HEK293 (cell line): ENCODE results near the gene SPRED2.

Experiments used
- CTCF ChIA-PET: fragments of 350-600 bp; formaldehyde crosslinking; extraction: SDS; loops from one replicate; lab custom pipeline; 2021; ENCODE audit warnings: antibody characterized with exemption; lab: Yijun Ruan, JAX
- POLR2A ChIA-PET: fragments of 300-600 bp; formaldehyde crosslinking; extraction: SDS; loops from one replicate; lab custom pipeline; 2020; ENCODE audit warnings: antibody characterized with exemption, inconsistent platforms; lab: Yijun Ruan, JAX
- H3K27ac ChIP-seq: fragments of 200-500 bp; sonication (Bioruptor generic); 2 replicates; pipeline ENCODE4 v1.5.1; 2014; ENCODE audit warnings: low read depth, low read length, control low read depth, inconsistent platforms; ENCODE audit errors: extremely low read depth
- H3K36me3 ChIP-seq, 2 experiments: fragments of 200-500 bp in 1 of 2; sonication (Bioruptor generic) in 1 of 2; 1 replicate in 1 of 2; 2 replicates in 1 of 2; pipeline ENCODE4 v1.5.1; 2014 to 2017; ENCODE audit warnings: inconsistent platforms in 2 of 2, low read length in 2 of 2; ENCODE audit not compliant: control insufficient read depth in 2 of 2, insufficient read depth in 1 of 2
- H3K4me1 ChIP-seq: fragments of 200-500 bp; sonication (Bioruptor generic); 2 replicates; pipeline ENCODE4 v1.5.1; 2014; ENCODE audit warnings: mild to moderate bottlenecking, low read length, inconsistent platforms; ENCODE audit not compliant: control insufficient read depth, insufficient read depth
- H3K4me3 ChIP-seq: 2 replicates; pipeline ENCODE4 v1.5.1; 2011; ENCODE audit warnings: low read depth, mild to moderate bottlenecking, control low read depth, low read length, moderate library complexity
- H3K9me3 ChIP-seq: fragments of 200-500 bp; sonication (Bioruptor generic); 2 replicates; pipeline ENCODE4 v1.5.1; 2014; ENCODE audit warnings: low read depth, low read length, inconsistent platforms; ENCODE audit not compliant: control insufficient read depth, insufficient read depth
- EGR2 ChIP-seq: fragments of 450-650 bp; formaldehyde crosslinking; IDR thresholded peaks from 2 replicates; pipeline ENCODE4 v1.5.1; 2016; ENCODE audit warnings: low read depth, missing biosample characterization, missing genetic modification characterization
- YY2 ChIP-seq: fragments of 450-650 bp; formaldehyde crosslinking; IDR thresholded peaks from 2 replicates; pipeline ENCODE4 v1.5.1; 2016; ENCODE audit warnings: missing biosample characterization, missing genetic modification characterization
- ZNF10 ChIP-seq: fragments of 450-650 bp; formaldehyde crosslinking; IDR thresholded peaks from 2 replicates; pipeline ENCODE4 v1.5.1; 2017; ENCODE audit warnings: missing biosample characterization, missing genetic modification characterization
- ZNF114 ChIP-seq: fragments of 450-650 bp; formaldehyde crosslinking; IDR thresholded peaks from 2 replicates; pipeline ENCODE4 v1.5.0; 2017; ENCODE audit warnings: missing biosample characterization, missing genetic modification characterization
- ZNF138 ChIP-seq: fragments of 450-650 bp; formaldehyde crosslinking; IDR thresholded peaks from 2 replicates; pipeline ENCODE4 v1.5.1; 2016; ENCODE audit warnings: missing biosample characterization, missing genetic modification characterization, borderline replicate concordance
- ZNF391 ChIP-seq: fragments of 450-650 bp; formaldehyde crosslinking; IDR thresholded peaks from 2 replicates; pipeline ENCODE4 v1.5.1; 2016; ENCODE audit warnings: low read depth, missing biosample characterization, missing genetic modification characterization, borderline replicate concordance
- ZNF510 ChIP-seq: fragments of 450-650 bp; formaldehyde crosslinking; IDR thresholded peaks from 2 replicates; pipeline ENCODE4 v1.5.1; 2018; ENCODE audit warnings: mild to moderate bottlenecking, missing genetic modification characterization, missing biosample characterization; ENCODE audit not compliant: insufficient replicate concordance
- ZNF548 ChIP-seq: fragments of 450-650 bp; formaldehyde crosslinking; IDR thresholded peaks from 2 replicates; pipeline ENCODE4 v1.5.1; 2016; ENCODE audit warnings: missing biosample characterization, missing genetic modification characterization
- ZNF558 ChIP-seq: fragments of 450-650 bp; formaldehyde crosslinking; IDR thresholded peaks from 2 replicates; pipeline ENCODE4 v1.5.1; 2016; ENCODE audit warnings: missing biosample characterization, missing genetic modification characterization
- ZNF596 ChIP-seq: fragments of 450-650 bp; IDR thresholded peaks from 2 replicates; pipeline ENCODE4 v1.5.0; 2018; ENCODE audit warnings: missing biosample characterization, mild to moderate bottlenecking, missing genetic modification characterization, moderate library complexity
- TF ChIP-seq, protein P1 (sequence below): fragments of 450-650 bp; formaldehyde crosslinking; IDR thresholded peaks from 2 replicates; pipeline ENCODE4 v1.5.1; 2017; ENCODE audit warnings: missing biosample characterization, missing genetic modification characterization
- TF ChIP-seq, protein P2 (sequence below): fragments of 450-650 bp; formaldehyde crosslinking; IDR thresholded peaks from 2 replicates; pipeline ENCODE4 v1.5.1; 2016; ENCODE audit warnings: missing biosample characterization, missing genetic modification characterization
- TF ChIP-seq, protein P3 (sequence below): fragments of 450-650 bp; formaldehyde crosslinking; IDR thresholded peaks from 2 replicates; pipeline ENCODE4 v1.5.1; 2016; ENCODE audit warnings: missing biosample characterization, missing genetic modification characterization
- TF ChIP-seq, protein P4 (sequence below): fragments of 450-650 bp; formaldehyde crosslinking; IDR thresholded peaks from 2 replicates; pipeline ENCODE4 v1.5.1; 2016; ENCODE audit warnings: missing biosample characterization, missing genetic modification characterization
- TF ChIP-seq, protein P5 (sequence below): fragments of 450-650 bp; formaldehyde crosslinking; IDR thresholded peaks from 2 replicates; pipeline ENCODE4 v1.5.1; 2017; ENCODE audit warnings: missing biosample characterization, missing genetic modification characterization
- TF ChIP-seq, protein P6 (sequence below): fragments of 450-650 bp; formaldehyde crosslinking; IDR thresholded peaks from 2 replicates; pipeline ENCODE4 v1.5.1; 2016; ENCODE audit warnings: missing biosample characterization, missing genetic modification characterization
- TF ChIP-seq, protein P7 (sequence below): fragments of 450-650 bp; formaldehyde crosslinking; IDR thresholded peaks from 2 replicates; pipeline ENCODE4 v1.5.1; 2016; ENCODE audit warnings: missing biosample characterization, missing genetic modification characterization

The SPRED2 gene

DNA sequence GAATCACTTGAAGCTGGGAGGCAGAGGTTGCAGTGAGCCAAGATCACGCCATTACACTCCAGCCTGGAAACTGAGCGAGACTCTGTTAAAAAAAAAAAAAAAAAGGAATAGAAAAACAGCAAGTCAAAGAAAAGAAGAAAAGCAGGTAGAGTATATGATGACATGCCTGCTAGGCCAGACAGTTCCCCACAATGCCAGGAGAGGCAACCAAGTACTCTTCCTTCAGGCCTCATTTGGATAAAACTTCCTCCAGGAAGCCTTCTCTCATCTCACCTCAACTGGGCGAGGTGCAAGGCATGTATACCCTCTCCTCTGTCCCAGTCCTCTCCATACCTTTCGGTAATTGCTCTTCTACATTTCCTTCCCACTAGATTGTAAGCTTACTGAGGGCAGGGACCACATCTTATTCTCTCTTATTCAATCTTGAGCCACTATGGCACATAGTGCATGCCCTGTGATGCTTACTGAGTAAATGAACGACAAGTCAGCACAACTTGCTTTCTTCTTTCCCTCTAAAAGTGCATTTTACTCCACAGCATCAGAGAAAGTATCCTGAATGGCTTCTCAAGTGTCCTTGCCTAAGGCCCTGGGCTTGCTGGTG lies 10.1 kb upstream of the SPRED2 start:
- ChIA-PET POLR2A (no interaction called here), CTCF (no interaction called here)
- TF ChIP-seq ZNF138 = no peak
- TF ChIP-seq, protein P1, sequence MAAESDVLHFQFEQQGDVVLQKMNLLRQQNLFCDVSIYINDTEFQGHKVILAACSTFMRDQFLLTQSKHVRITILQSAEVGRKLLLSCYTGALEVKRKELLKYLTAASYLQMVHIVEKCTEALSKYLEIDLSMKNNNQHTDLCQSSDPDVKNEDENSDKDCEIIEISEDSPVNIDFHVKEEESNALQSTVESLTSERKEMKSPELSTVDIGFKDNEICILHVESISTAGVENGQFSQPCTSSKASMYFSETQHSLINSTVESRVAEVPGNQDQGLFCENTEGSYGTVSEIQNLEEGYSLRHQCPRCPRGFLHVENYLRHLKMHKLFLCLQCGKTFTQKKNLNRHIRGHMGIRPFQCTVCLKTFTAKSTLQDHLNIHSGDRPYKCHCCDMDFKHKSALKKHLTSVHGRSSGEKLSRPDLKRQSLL = no peak
- TF ChIP-seq, protein P2, sequence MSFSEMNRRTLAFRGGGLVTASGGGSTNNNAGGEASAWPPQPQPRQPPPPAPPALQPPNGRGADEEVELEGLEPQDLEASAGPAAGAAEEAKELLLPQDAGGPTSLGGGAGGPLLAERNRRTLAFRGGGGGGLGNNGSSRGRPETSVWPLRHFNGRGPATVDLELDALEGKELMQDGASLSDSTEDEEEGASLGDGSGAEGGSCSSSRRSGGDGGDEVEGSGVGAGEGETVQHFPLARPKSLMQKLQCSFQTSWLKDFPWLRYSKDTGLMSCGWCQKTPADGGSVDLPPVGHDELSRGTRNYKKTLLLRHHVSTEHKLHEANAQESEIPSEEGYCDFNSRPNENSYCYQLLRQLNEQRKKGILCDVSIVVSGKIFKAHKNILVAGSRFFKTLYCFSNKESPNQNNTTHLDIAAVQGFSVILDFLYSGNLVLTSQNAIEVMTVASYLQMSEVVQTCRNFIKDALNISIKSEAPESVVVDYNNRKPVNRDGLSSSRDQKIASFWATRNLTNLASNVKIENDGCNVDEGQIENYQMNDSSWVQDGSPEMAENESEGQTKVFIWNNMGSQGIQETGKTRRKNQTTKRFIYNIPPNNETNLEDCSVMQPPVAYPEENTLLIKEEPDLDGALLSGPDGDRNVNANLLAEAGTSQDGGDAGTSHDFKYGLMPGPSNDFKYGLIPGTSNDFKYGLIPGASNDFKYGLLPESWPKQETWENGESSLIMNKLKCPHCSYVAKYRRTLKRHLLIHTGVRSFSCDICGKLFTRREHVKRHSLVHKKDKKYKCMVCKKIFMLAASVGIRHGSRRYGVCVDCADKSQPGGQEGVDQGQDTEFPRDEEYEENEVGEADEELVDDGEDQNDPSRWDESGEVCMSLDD (tag by site-specific recombination) = no peak
- TF ChIP-seq, protein P3, sequence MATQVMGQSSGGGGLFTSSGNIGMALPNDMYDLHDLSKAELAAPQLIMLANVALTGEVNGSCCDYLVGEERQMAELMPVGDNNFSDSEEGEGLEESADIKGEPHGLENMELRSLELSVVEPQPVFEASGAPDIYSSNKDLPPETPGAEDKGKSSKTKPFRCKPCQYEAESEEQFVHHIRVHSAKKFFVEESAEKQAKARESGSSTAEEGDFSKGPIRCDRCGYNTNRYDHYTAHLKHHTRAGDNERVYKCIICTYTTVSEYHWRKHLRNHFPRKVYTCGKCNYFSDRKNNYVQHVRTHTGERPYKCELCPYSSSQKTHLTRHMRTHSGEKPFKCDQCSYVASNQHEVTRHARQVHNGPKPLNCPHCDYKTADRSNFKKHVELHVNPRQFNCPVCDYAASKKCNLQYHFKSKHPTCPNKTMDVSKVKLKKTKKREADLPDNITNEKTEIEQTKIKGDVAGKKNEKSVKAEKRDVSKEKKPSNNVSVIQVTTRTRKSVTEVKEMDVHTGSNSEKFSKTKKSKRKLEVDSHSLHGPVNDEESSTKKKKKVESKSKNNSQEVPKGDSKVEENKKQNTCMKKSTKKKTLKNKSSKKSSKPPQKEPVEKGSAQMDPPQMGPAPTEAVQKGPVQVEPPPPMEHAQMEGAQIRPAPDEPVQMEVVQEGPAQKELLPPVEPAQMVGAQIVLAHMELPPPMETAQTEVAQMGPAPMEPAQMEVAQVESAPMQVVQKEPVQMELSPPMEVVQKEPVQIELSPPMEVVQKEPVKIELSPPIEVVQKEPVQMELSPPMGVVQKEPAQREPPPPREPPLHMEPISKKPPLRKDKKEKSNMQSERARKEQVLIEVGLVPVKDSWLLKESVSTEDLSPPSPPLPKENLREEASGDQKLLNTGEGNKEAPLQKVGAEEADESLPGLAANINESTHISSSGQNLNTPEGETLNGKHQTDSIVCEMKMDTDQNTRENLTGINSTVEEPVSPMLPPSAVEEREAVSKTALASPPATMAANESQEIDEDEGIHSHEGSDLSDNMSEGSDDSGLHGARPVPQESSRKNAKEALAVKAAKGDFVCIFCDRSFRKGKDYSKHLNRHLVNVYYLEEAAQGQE (tag by site-specific recombination) = no peak
- no peak for TF ChIP-seq ZNF558
- TF ChIP-seq ZNF548 (tag by site-specific recombination) = no peak
- TF ChIP-seq EGR2 (tag by site-specific recombination) = no peak
- TF ChIP-seq, protein P4, sequence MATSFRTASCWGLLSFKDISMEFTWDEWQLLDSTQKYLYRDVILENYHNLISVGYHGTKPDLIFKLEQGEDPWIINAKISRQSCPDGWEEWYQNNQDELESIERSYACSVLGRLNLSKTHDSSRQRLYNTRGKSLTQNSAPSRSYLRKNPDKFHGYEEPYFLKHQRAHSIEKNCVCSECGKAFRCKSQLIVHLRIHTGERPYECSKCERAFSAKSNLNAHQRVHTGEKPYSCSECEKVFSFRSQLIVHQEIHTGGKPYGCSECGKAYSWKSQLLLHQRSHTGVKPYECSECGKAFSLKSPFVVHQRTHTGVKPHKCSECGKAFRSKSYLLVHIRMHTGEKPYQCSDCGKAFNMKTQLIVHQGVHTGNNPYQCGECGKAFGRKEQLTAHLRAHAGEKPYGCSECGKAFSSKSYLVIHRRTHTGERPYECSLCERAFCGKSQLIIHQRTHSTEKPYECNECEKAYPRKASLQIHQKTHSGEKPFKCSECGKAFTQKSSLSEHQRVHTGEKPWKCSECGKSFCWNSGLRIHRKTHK = no peak
- no peak for TF ChIP-seq ZNF10 (tag by site-specific recombination)
- no peak for TF ChIP-seq ZNF510 (tag by site-specific recombination)
- TF ChIP-seq, protein P5, sequence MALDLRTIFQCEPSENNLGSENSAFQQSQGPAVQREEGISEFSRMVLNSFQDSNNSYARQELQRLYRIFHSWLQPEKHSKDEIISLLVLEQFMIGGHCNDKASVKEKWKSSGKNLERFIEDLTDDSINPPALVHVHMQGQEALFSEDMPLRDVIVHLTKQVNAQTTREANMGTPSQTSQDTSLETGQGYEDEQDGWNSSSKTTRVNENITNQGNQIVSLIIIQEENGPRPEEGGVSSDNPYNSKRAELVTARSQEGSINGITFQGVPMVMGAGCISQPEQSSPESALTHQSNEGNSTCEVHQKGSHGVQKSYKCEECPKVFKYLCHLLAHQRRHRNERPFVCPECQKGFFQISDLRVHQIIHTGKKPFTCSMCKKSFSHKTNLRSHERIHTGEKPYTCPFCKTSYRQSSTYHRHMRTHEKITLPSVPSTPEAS (tag by site-specific recombination) = no peak
- TF ChIP-seq ZNF391 (tag by site-specific recombination) = no peak
- no peak for TF ChIP-seq ZNF114 (tag by site-specific recombination)
- TF ChIP-seq ZNF596 (tag by site-specific recombination) = no peak
- TF ChIP-seq, protein P6, sequence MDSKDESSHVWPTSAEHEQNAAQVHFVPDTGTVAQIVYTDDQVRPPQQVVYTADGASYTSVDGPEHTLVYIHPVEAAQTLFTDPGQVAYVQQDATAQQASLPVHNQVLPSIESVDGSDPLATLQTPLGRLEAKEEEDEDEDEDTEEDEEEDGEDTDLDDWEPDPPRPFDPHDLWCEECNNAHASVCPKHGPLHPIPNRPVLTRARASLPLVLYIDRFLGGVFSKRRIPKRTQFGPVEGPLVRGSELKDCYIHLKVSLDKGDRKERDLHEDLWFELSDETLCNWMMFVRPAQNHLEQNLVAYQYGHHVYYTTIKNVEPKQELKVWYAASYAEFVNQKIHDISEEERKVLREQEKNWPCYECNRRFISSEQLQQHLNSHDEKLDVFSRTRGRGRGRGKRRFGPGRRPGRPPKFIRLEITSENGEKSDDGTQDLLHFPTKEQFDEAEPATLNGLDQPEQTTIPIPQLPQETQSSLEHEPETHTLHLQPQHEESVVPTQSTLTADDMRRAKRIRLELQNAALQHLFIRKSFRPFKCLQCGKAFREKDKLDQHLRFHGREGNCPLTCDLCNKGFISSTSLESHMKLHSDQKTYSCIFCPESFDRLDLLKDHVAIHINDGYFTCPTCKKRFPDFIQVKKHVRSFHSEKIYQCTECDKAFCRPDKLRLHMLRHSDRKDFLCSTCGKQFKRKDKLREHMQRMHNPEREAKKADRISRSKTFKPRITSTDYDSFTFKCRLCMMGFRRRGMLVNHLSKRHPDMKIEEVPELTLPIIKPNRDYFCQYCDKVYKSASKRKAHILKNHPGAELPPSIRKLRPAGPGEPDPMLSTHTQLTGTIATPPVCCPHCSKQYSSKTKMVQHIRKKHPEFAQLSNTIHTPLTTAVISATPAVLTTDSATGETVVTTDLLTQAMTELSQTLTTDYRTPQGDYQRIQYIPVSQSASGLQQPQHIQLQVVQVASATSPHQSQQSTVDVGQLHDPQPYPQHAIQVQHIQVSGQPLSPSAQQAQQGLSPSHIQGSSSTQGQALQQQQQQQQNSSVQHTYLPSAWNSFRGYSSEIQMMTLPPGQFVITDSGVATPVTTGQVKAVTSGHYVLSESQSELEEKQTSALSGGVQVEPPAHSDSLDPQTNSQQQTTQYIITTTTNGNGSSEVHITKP (tag by site-specific recombination) = no peak
- no peak for TF ChIP-seq YY2 (tag by site-specific recombination)
- TF ChIP-seq, protein P7, sequence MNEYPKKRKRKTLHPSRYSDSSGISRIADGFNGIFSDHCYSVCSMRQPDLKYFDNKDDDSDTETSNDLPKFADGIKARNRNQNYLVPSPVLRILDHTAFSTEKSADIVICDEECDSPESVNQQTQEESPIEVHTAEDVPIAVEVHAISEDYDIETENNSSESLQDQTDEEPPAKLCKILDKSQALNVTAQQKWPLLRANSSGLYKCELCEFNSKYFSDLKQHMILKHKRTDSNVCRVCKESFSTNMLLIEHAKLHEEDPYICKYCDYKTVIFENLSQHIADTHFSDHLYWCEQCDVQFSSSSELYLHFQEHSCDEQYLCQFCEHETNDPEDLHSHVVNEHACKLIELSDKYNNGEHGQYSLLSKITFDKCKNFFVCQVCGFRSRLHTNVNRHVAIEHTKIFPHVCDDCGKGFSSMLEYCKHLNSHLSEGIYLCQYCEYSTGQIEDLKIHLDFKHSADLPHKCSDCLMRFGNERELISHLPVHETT (tag by site-specific recombination) = no peak
- Histone ChIP-seq H3K27ac (no peak overlapping the region), H3K36me3 (no peaks in the 10 kb centered on the region), H3K4me1 (no peaks in the 10 kb centered on the region), H3K4me3 (no peak overlapping the region), H3K9me3 (no peaks in the 10 kb centered on the region)
